HL-60/S4 treated with phorbol 12-myristate 13-acetate at 8.2 ng/mL for 4 days and 3 days (cell line): ENCODE results near the gene DCDC1.

ENCODE experiments used
- in situ Hi-C: fragments of 300-500 bp; cut with MboI; formaldehyde crosslinking; loops from 2 replicates; pipeline ENCODE4 v1.15.0; 2022; ENCODE audit warnings: low sequenced_read_pairs

DCDC1 gene

DNA sequence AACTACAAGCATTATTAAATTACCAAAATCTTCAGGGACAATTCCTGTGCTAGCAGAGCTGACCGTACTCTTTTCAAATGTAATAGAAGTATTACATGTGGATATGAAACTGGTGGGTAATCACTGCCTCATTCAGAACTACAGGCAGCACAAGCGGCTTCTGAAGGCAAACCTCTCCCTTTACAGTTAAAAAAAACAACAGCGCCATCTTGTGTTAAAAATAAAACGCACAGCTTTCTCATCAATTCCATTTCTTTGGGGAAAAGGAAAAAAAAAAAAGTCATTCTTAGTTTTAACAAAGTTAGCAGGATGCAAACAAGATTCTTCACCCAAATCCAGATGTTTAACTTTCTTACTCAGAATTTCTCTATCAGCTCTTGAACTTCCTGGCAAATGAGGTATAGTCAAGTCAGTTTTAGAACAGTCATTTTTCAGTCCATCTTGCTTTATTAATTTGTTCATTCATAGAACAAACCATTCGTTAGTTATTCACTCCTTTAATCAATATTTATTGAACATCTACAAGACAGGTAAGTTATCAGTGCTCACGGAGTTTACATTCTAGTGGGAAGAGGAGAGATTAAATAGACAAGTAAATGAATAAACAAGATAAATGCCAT is 451.6 kb downstream of the DCDC1 start:
- in situ Hi-C loops = no loop called here

DNA sequence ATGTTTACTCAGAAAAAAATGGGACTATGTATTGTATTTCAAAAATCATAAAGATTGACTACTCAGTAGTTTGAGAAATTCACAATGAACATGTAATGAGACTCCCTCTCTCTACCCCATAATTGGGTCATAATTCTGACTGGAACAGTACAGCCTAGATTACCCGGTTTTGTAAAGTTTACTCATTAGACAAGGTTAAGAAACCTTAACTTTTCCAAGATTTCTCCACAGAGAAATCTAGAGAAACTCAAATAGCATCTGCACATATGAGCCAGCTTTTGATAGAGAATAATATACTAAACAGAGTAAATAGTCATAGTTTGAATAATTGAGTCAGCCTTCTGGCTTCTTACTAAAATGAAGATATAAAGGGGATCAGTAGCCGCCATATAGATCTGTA is 452.3 kb downstream of the DCDC1 start:
- in situ Hi-C loops = no loop called here

DNA sequence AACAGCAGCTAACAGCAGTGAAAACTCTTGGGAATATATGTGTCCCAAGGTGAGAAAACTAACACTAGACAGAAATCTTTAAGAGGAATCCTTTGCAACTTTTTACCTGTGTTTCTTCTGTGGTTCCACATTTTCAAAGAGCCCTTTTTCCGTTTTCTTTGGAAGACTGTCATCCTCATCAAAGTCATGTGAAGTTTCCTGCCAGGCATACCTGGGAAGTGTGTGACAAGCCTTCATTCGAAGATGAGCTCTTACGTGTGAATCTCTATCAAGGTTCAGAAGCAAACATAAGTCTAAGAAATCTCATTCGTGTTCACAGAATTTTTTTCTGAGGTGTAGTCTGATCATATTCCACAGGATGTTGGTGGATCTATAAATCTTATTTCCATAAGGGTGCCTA is 452.8 kb downstream of the DCDC1 start:
- in situ Hi-C loops = no loop called here

DNA sequence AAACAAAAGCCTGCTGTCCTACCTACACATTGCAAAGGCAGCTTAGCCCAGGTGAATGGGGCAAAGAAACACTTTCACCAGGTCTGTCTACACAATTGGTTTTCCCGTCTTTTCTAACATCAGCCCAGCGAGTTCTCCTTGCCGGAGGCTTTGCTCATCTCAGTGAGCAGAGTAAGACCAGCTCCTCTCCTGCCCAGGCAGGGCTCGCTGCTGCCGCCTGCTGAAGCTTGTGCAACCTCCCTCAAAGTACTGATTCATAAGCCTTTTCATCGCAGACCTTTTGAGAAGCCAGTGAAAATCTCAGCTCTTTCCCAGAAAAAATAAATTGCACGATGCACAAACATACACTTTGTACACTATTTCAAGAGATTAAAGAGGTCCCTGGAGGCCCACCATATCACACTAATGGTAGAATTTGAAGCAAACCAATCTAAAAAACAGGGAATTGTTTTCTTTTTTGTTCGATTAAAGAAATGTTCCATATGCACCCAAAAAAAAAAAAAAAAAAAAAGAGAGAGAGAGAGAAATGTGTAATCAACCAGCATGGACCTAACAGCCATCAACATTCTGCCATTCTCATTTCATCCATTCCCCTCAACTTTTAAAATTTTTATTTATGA is 455.3 kb downstream of the DCDC1 start:
- in situ Hi-C loops = no loop called here

- in situ Hi-C loops = no loop called here
Measured at GRCh38 chr11:30911247-30911646, 458.3 kb downstream of the DCDC1 start.

GRCh38 chr11:30908857-30909256 is 460.7 kb downstream of the DCDC1 start:
- in situ Hi-C loops = no loop called here

DNA sequence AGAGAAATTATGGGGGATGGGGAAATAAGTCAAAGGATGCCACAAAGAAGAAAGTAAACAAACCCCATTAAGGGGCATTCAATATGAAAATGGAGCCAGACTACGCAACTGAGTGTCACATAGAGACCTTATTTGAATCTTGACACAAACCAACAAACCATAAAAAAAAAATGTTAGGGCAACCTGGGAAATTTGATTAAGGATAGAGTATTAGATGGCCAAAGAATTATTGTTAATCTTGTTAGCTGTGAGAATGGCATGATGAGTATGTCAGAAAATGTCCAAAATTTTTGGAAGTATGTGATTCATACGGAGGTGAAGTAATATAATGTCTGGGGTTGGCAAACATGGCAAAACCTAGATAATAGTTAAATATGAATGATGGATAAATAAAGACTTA is 461.3 kb downstream of the DCDC1 start:
- in situ Hi-C loops = no loop called here

- in situ Hi-C loops = no loop called here
Measured at GRCh38 chr11:30902929-30903328, 466.6 kb downstream of the DCDC1 start.

DNA sequence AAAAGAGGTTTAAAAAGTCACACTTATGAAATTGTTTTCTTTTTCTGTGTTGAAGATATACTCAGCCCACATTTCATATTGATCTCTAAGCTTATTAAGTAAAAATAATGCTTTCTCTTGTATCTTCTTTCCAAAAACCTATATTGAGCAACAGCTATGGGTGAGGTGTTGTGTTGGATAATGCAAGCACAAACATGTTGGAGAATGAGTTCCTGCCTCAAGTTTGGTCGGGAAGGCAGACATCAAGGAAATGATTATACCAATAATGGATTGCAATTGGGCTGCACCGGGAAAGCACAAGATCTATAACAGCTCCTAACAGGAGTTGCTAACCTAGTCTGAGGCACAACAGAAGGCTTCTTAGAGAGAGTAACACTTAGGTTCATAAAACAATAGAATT is 474.5 kb downstream of the DCDC1 start:
- in situ Hi-C loops = no loop called here

DNA sequence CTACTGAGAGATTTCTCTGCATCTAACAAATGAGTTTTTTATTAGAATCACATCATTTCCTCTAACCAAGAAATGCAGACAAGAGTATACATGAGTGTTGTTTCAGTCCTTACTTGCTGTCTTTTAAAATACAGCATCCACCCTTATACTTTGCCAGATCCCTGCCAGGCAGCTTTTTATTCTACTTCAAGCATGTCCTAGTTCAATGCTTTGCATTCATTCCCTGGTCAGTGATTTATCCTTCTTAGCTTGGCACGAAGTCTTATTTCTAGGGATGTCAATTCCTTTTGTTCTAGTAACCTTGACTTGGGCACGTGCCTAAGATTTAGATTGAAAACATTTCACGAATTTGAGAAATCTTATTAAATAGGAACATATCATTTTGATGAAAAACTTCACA is 476.2 kb downstream of the DCDC1 start:
- in situ Hi-C loops = no loop called here

GRCh38 chr11:30889143-30889794 is 480.3 kb downstream of the DCDC1 start:
- in situ Hi-C loops = no loop called here

- in situ Hi-C loops = no loop called here
Measured at GRCh38 chr11:30879322-30880005, 490.1 kb downstream of the DCDC1 start.

- in situ Hi-C loops = no loop called here
Measured at GRCh38 chr11:30878400-30878799, 491.1 kb downstream of the DCDC1 start.

DNA sequence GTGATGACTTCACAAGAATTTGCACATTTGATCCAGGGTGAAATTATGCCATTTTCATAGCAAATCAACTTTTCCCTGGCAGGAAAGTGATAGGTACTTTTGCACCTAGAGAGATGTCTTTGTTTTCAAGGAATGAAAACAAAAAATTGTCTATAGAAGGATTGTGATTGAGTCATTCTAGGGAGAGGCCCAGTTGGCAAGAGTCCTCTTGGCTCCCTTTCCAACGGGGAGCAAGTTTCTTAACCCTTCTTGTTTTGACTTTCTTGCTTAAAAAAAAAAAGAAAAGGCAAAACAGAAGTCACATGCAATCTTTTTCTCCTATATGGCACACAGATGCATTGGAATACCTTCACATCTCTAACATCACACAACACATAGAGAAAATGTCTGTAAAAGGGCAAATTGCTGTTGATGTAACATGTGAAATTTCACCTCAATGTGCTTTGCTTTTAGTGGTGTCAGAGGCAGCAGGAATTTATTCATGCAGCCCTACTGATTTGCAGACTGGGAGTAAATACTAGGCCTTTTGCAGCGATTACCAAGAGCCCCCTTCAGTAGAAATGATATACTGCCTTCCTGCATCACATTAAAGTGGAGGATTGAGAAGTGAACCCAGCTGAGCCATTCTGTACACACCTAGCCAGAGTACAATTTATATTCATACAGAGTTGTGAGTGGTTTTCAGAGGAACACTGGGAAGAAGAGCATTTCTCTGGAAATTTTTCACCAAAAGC is 492.7 kb downstream of the DCDC1 start:
- in situ Hi-C loops = no loop called here

DNA sequence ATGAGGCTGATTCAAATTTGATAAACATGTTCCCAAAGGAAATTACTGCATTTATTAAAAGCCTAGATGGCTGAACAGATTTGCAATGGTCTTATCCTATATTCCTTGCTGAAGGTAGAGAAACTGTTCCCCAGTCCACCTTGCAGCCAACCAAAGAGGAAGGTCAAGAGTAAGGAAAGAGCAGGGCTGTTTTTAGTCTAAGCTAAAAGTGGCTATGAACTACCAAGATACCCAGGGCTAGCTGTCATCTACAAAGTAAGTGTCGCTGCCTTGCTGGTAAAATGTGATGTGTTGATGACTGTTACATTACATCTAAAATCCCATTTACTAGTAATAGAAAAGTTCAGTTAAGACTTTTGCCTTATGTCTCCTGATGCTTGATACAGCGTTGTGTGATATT is 493.3 kb downstream of the DCDC1 start:
- in situ Hi-C loops = no loop called here

- in situ Hi-C loops = no loop called here
Measured at GRCh38 chr11:30875806-30876205, 493.7 kb downstream of the DCDC1 start.

- in situ Hi-C loops = no loop called here
Measured at GRCh38 chr11:30873924-30874610, 495.5 kb downstream of the DCDC1 start.

- in situ Hi-C loops = no loop called here
Measured at GRCh38 chr11:30868626-30869081, 500.9 kb downstream of the DCDC1 start.

- in situ Hi-C loops = no loop called here
Measured at GRCh38 chr11:30863209-30863608, 506.3 kb downstream of the DCDC1 start.

- in situ Hi-C loops = no loop called here
Measured at GRCh38 chr11:30861531-30861930, 508.0 kb downstream of the DCDC1 start.

- in situ Hi-C loops = no loop called here
Measured at GRCh38 chr11:30861064-30861463, 508.5 kb downstream of the DCDC1 start.
